ENCODE results near the gene D2HGDH. TPM values are rescaled to one million over a fixed set of nuclear protein-coding genes. Genes with fewer than 3 reads are reported as not detected.
"Not testable (repeated sequence)": the region's sequence is repeated elsewhere in the genome, so short reads cannot be mapped to it uniquely, and the experiment has no call there.

D2HGDH gene
- total and polyA plus RNA-seq, 9 of the 15 experiments (the other 6 are each of a cell fraction or from before 2014, with no cell fraction given), result 0.39 to 30.8 (median 10.3) TPM

DNA sequence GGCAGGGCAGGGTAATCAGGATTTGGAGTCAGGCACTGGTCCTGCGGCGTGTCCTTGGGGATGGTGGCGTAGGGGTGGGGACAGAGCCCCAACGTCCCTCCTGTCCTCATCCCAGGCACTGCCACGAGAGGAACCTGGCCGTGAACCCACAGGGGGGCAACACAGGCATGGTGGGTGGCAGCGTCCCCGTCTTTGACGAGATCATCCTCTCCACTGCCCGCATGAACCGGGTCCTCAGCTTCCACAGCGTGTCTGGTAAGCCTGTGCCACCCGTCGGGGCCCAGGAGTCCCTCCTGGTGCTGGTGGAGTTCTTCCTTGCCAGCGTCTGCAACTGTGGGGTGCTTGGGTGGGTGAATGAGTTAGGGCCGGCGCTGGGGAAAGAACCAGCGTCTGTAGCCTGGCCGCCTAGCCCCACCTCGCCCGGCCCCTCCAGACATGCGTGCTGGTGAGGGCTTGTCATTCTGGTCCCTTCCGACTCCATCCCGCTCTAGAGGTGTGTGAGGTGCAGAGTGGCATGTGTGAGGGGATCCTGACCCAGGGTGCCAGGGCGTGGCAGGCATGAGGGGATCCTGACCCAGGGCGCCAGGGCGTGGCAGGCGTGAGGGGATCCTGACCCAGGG lies 8.0 kb downstream of the D2HGDH start:
- DNase-seq (ENCODE audit: extremely low read depth in 1 of 4, low spot score in 3 of 4) (no peak), ATAC-seq (no peak), FAIRE-seq (no peak)
- no peaks in the 10 kb centered on the region for H3K27me3 ChIP-seq (ENCODE audit: control insufficient read depth in 2 of 2, insufficient read depth in 2 of 2, low read length in 2 of 2)
- in situ Hi-C loops (cut with MboI) (no loop called here), intact Hi-C loops (cut with micrococcal nuclease) (no loop called here)
- peak overlapping the region in 1 of 2 experiments; percentile 52; a peak in 1 of 4 replicates for H3K9ac ChIP-seq (ENCODE audit: insufficient read depth in 1 of 2, low read depth in 2 of 2, low read length in 2 of 2)
- H2AFZ ChIP-seq (ENCODE audit: low read depth, low read length), result no peak overlapping the region
- POLR2A ChIA-PET, result no interaction called here
- H4K20me1 ChIP-seq (replicated peaks; ENCODE audit: control insufficient read depth, insufficient read depth, low read length), result no peaks in the 10 kb centered on the region
- 97% methylated on average over 17 of the region's 28 CpGs for WGBS (ENCODE audit: insufficient coverage, low coverage, missing lambda C conversion rate)
- H3K4me2 ChIP-seq (ENCODE audit: insufficient read depth, low read length), result no peak overlapping the region
- BruUV-seq (replicated peaks), result no TSS peak
- TF ChIP-seq, protein P1, sequence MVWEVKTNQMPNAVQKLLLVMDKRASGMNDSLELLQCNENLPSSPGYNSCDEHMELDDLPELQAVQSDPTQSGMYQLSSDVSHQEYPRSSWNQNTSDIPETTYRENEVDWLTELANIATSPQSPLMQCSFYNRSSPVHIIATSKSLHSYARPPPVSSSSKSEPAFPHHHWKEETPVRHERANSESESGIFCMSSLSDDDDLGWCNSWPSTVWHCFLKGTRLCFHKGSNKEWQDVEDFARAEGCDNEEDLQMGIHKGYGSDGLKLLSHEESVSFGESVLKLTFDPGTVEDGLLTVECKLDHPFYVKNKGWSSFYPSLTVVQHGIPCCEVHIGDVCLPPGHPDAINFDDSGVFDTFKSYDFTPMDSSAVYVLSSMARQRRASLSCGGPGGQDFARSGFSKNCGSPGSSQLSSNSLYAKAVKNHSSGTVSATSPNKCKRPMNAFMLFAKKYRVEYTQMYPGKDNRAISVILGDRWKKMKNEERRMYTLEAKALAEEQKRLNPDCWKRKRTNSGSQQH (CRISPR knock-in tag; IDR thresholded peaks at IDR 0.05), result no peak
- no peak for TF ChIP-seq ZEB2 (IDR thresholded peaks at IDR 0.05)
- TF ChIP-seq ZNF77 (CRISPR knock-in tag; IDR thresholded peaks at IDR 0.05), result no peak
- H3K4me1 ChIP-seq (replicated peaks in 1 of 2; ENCODE audit: control insufficient read depth in 2 of 2, insufficient read depth in 2 of 2, low read length in 2 of 2), result peaks cover 0 to 31% of the 10 kb centered on the region in 2 experiments; a peak in 2 of 5 replicates
- CTCF ChIA-PET (ENCODE audit: low intra/inter-chr PET ratio), result no interaction called here
- H3K9me1 ChIP-seq (ENCODE audit: control insufficient read depth, insufficient read depth, low read length), result no peaks in the 10 kb centered on the region
- no peak overlapping the region for H3K27ac ChIP-seq (ENCODE audit: extremely low read depth, low read depth, low read length)
- peaks cover 2% of the 10 kb centered on the region; the same call in 1 of the 2 replicates for H3K9me3 ChIP-seq (replicated peaks; ENCODE audit: control insufficient read depth, insufficient read depth, low read depth, low read length)
- no peak overlapping the region for H3K4me3 ChIP-seq
- H3K79me2 ChIP-seq (ENCODE audit: control insufficient read depth, insufficient read depth, low read length), result no peaks in the 10 kb centered on the region; the same call in 2 of the 3 replicates
- peaks cover 38% of the 10 kb centered on the region; the same call in 1 of the 3 replicates for H3K36me3 ChIP-seq (ENCODE audit: control insufficient read depth, insufficient read depth, low read length)

DNA sequence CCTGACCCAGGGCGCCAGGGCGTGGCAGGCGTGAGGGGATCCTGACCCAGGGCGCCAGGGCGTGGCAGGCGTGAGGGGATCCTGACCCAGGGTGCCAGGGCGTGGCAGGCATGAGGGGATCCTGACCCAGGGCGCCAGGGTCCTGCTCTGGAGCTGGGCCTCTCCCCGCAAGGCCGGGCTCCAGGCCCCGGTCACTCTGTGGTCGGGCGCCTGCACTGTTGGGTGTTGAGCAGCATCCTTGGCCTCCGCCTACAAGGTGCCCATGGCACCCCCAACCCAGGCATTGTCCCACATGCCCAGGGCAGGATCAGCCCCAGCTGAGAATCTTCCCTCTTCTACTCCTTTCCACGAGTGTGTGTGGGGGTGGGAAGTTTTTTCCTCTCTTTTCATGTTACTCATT lies 8.6 kb downstream of the D2HGDH start:
- H4K20me1 ChIP-seq (replicated peaks; ENCODE audit: control insufficient read depth, insufficient read depth, low read length); H3K4me3 ChIP-seq; H3K9me1 ChIP-seq (ENCODE audit: control insufficient read depth, insufficient read depth, low read length); in situ Hi-C loops (cut with MboI); POLR2A ChIA-PET; FAIRE-seq; CTCF ChIA-PET (ENCODE audit: low intra/inter-chr PET ratio); H3K79me2 ChIP-seq (ENCODE audit: control insufficient read depth, insufficient read depth, low read length); H3K9me3 ChIP-seq (replicated peaks; ENCODE audit: control insufficient read depth, insufficient read depth, low read depth, low read length); H3K27me3 ChIP-seq (ENCODE audit: control insufficient read depth in 2 of 2, insufficient read depth in 2 of 2, low read length in 2 of 2); H2AFZ ChIP-seq (ENCODE audit: low read depth, low read length); intact Hi-C loops (cut with micrococcal nuclease); ATAC-seq; H3K9ac ChIP-seq (ENCODE audit: insufficient read depth in 1 of 2, low read depth in 2 of 2, low read length in 2 of 2); DNase-seq (ENCODE audit: extremely low read depth in 1 of 4, low spot score in 3 of 4); H3K4me2 ChIP-seq (ENCODE audit: insufficient read depth, low read length); BruUV-seq (replicated peaks); H3K27ac ChIP-seq (ENCODE audit: extremely low read depth, low read depth, low read length): not testable (repeated sequence)
- H3K4me1 ChIP-seq (replicated peaks in 1 of 2; ENCODE audit: control insufficient read depth in 2 of 2, insufficient read depth in 2 of 2, low read length in 2 of 2), result peaks cover 0 to 30% of the 10 kb centered on the region in 2 experiments; a peak in 2 of 5 replicates
- peaks cover 37% of the 10 kb centered on the region; the same call in 1 of the 3 replicates for H3K36me3 ChIP-seq (ENCODE audit: control insufficient read depth, insufficient read depth, low read length)
- WGBS (ENCODE audit: insufficient coverage, low coverage, missing lambda C conversion rate), result 100% methylated on average over 4 of the region's 15 CpGs
